GM21529 (cell line): Measurements from ENCODE around the gene CLIP1.
"Not testable (repeated sequence)": the region's sequence is repeated elsewhere in the genome, so short reads cannot be mapped to it uniquely, and the experiment has no call there.

ENCODE experiments used
- ATAC-seq: cut with Tn5 transposase; IDR thresholded peaks from one replicate; pipeline ENCODE4 v1.9.1; 2021; ENCODE audit not compliant: unreplicated experiment

CLIP1 gene

GRCh38 chr12:122265886-122266229, 156.6 kb downstream of the CLIP1 start:
- ATAC-seq: peak; percentile 45

GRCh38 chr12:122265476-122265875, 157.0 kb downstream of the CLIP1 start:
- no peak for ATAC-seq

- not testable (repeated sequence) for ATAC-seq
Measured at GRCh38 chr12:122260735-122261134, 161.7 kb downstream of the CLIP1 start.

GRCh38 chr12:122258939-122259338, 163.5 kb downstream of the CLIP1 start:
- not testable (repeated sequence) for ATAC-seq

GRCh38 chr12:122258462-122258861, 164.0 kb downstream of the CLIP1 start:
- not testable (repeated sequence) for ATAC-seq

GRCh38 chr12:122250536-122250935, 171.9 kb downstream of the CLIP1 start:
- ATAC-seq: no peak

GRCh38 chr12:122250047-122250446, 172.4 kb downstream of the CLIP1 start:
- ATAC-seq: no peak

GRCh38 chr12:122245553-122245952, 176.9 kb downstream of the CLIP1 start:
- no peak for ATAC-seq

GRCh38 chr12:122244565-122245371, 177.7 kb downstream of the CLIP1 start:
- no peak for ATAC-seq

GRCh38 chr12:122243965-122244364, 178.5 kb downstream of the CLIP1 start:
- ATAC-seq: no peak

GRCh38 chr12:122238861-122239260, 183.6 kb downstream of the CLIP1 start:
- ATAC-seq: no peak

GRCh38 chr12:122235741-122236140, 186.7 kb downstream of the CLIP1 start:
- no peak for ATAC-seq

- ATAC-seq: no peak
Measured at GRCh38 chr12:122232691-122233090, 189.8 kb downstream of the CLIP1 start.

GRCh38 chr12:122230798-122231197, 191.7 kb downstream of the CLIP1 start:
- ATAC-seq: no peak

- ATAC-seq: no peak
Measured at GRCh38 chr12:122228092-122228491, 194.4 kb downstream of the CLIP1 start.

- ATAC-seq: no peak
Measured at GRCh38 chr12:122227341-122227740, 195.1 kb downstream of the CLIP1 start.

- ATAC-seq: peak; percentile 42
Measured at GRCh38 chr12:122226366-122227125, 195.9 kb downstream of the CLIP1 start.

- ATAC-seq: peak; percentile 93
Measured at GRCh38 chr12:122225683-122226365, 196.6 kb downstream of the CLIP1 start, which contains the start of gene DIABLO. DIABLO (minus strand) TSS chr12:122226052; CDS start chr12:122226014, 38 bp downstream.
